HEK293T (cell line): Measurements from ENCODE around the gene AHR.

Experiments used
- CTCF ChIA-PET: fragments of 350-600 bp; formaldehyde crosslinking; extraction: SDS; loops from one replicate; lab custom pipeline; 2021; ENCODE audit warnings: antibody characterized with exemption, inconsistent platforms; lab: Yijun Ruan, JAX
- POLR2A ChIA-PET: fragments of 350-600 bp; formaldehyde crosslinking; extraction: SDS; loops from one replicate; lab custom pipeline; 2020; ENCODE audit warnings: antibody characterized with exemption, inconsistent platforms; lab: Yijun Ruan, JAX
- DNase-seq: peaks from one replicate; pipeline ENCODE4 v3.0.0; 2012; ENCODE audit warnings: mixed read lengths; ENCODE audit errors: extremely low spot score
- ARNT ChIP-seq: fragments of 450-650 bp; IDR thresholded peaks from 2 replicates; pipeline ENCODE4 v1.6.1; 2017; ENCODE audit warnings: mild to moderate bottlenecking
- BHLHE40 ChIP-seq: fragments of 450-650 bp; IDR thresholded peaks from 2 replicates; pipeline ENCODE4 v1.6.1; 2016; ENCODE audit warnings: mild to moderate bottlenecking, moderate library complexity, borderline replicate concordance
- CTBP1 ChIP-seq: fragments of 450-650 bp; IDR thresholded peaks from 2 replicates; pipeline ENCODE4 v1.6.1; 2016; ENCODE audit warnings: borderline replicate concordance
- ELF4 ChIP-seq: fragments of 450-650 bp; IDR thresholded peaks from 2 replicates; pipeline ENCODE4 v1.6.1; 2017; ENCODE audit warnings: antibody characterized with exemption
- FOXA1 ChIP-seq: fragments of 450-650 bp; IDR thresholded peaks from 2 replicates; pipeline ENCODE4 v1.6.1; 2016; ENCODE audit warnings: mild to moderate bottlenecking
- FOXK2 ChIP-seq: fragments of 450-650 bp; IDR thresholded peaks from 2 replicates; pipeline ENCODE4 v1.6.1; 2016; ENCODE audit warnings: mild to moderate bottlenecking
- FOXM1 ChIP-seq: fragments of 450-650 bp; IDR thresholded peaks from 2 replicates; pipeline ENCODE4 v1.6.1; 2017; ENCODE audit warnings: mild to moderate bottlenecking, borderline replicate concordance
- HDGF ChIP-seq: fragments of 450-650 bp; IDR thresholded peaks from 2 replicates; pipeline ENCODE4 v1.6.1; 2017; ENCODE audit warnings: antibody characterized with exemption, borderline replicate concordance
- L3MBTL2 ChIP-seq: fragments of 450-650 bp; conservative IDR thresholded peaks from 2 replicates; pipeline ENCODE4 v1.6.1; 2016; ENCODE audit warnings: mild to moderate bottlenecking
- LEF1 ChIP-seq: fragments of 450-650 bp; IDR thresholded peaks from 2 replicates; pipeline ENCODE4 v1.6.1; 2017; ENCODE audit warnings: mild to moderate bottlenecking, borderline replicate concordance
- NFRKB ChIP-seq: fragments of 450-650 bp; IDR thresholded peaks from 2 replicates; pipeline ENCODE4 v1.6.1; 2016; ENCODE audit warnings: mild to moderate bottlenecking, moderate library complexity
- PKNOX1 ChIP-seq: fragments of 450-650 bp; IDR thresholded peaks from 2 replicates; pipeline ENCODE4 v1.6.1; 2016
- SP1 ChIP-seq: fragments of 450-650 bp; IDR thresholded peaks from 2 replicates; pipeline ENCODE4 v1.6.1; 2017
- SUZ12 ChIP-seq: fragments of 450-650 bp; IDR thresholded peaks from 2 replicates; pipeline ENCODE4 v1.6.1; 2016; ENCODE audit warnings: mild to moderate bottlenecking
- TARDBP ChIP-seq: fragments of 450-650 bp; IDR thresholded peaks from 2 replicates; pipeline ENCODE4 v1.6.1; 2016
- ZNF384 ChIP-seq: fragments of 450-650 bp; IDR thresholded peaks from 2 replicates; pipeline ENCODE4 v1.6.1; 2016

The AHR gene

GRCh38 chr7:17313194-17313593 is 14.7 kb downstream of the AHR start:
- DNase-seq: no peak
- ChIA-PET POLR2A (no interaction called here), CTCF (no interaction called here)
- TF ChIP-seq ELF4 (no peak), LEF1 (no peak), BHLHE40 (no peak), CTBP1 (no peak), PKNOX1 (no peak), L3MBTL2 (no peak), ARNT (no peak), FOXK2 (no peak), HDGF (no peak), FOXM1 (no peak), NFRKB (no peak)

- POLR2A ChIA-PET: no interaction called here
- TF ChIP-seq TARDBP (no peak), ARNT (no peak)
- DNase-seq: no peak
- CTCF ChIA-PET: no interaction called here
Observed at GRCh38 chr7:17315974-17316373, 17.5 kb downstream of the AHR start.

- ChIA-PET POLR2A (no interaction called here), CTCF (no interaction called here)
- DNase-seq: no peak
- TF ChIP-seq ARNT (no peak), L3MBTL2 (no peak)
Observed at GRCh38 chr7:17318146-17318545, 19.7 kb downstream of the AHR start.

- CTCF ChIA-PET: no interaction called here
- TF ChIP-seq PKNOX1 (no peak), ZNF384 (no peak), LEF1 (no peak), FOXK2 (no peak), HDGF (no peak), CTBP1 (no peak), ARNT (no peak), L3MBTL2 (no peak), SP1 (no peak), FOXA1 (no peak), TARDBP (no peak), FOXM1 (no peak), BHLHE40 (no peak), SUZ12 (no peak), NFRKB (no peak), ELF4 (no peak)
- DNase-seq: no peak
- POLR2A ChIA-PET: no interaction called here
Observed at GRCh38 chr7:17319164-17320101, 21.0 kb downstream of the AHR start.

- no peak for DNase-seq
- ChIA-PET CTCF (no interaction called here), POLR2A (no interaction called here)
- TF ChIP-seq LEF1 (no peak), SUZ12 (no peak), FOXA1 (no peak), FOXK2 (no peak), CTBP1 (no peak)
Observed at GRCh38 chr7:17320102-17320497, 21.6 kb downstream of the AHR start.

- CTCF ChIA-PET: no interaction called here
- TF ChIP-seq CTBP1: no peak
- TF ChIP-seq NFRKB: no peak
- TF ChIP-seq SP1: no peak
- no peak for TF ChIP-seq FOXA1
- TF ChIP-seq FOXK2: no peak
- TF ChIP-seq LEF1: no peak
- no peak for TF ChIP-seq TARDBP
- no peak for TF ChIP-seq L3MBTL2
- TF ChIP-seq ARNT: no peak
- POLR2A ChIA-PET: no interaction called here
- DNase-seq: no peak
Observed at GRCh38 chr7:17320657-17321056, 22.2 kb downstream of the AHR start.

- TF ChIP-seq ZNF384 (no peak), SP1 (no peak), ARNT (no peak), FOXK2 (no peak), PKNOX1 (no peak), CTBP1 (no peak), LEF1 (no peak), HDGF (no peak), L3MBTL2 (no peak)
- no peak for DNase-seq
- CTCF ChIA-PET: no interaction called here
- POLR2A ChIA-PET: no interaction called here
Observed at GRCh38 chr7:17325364-17325763, 26.9 kb downstream of the AHR start.
